HG03196 (cell line): ENCODE data around the gene BRME1.

Experiments
- ATAC-seq: cut with Tn5 transposase; IDR thresholded peaks from one replicate; pipeline ENCODE4 v1.9.1; 2021; ENCODE audit not compliant: unreplicated experiment

The BRME1 gene

DNA sequence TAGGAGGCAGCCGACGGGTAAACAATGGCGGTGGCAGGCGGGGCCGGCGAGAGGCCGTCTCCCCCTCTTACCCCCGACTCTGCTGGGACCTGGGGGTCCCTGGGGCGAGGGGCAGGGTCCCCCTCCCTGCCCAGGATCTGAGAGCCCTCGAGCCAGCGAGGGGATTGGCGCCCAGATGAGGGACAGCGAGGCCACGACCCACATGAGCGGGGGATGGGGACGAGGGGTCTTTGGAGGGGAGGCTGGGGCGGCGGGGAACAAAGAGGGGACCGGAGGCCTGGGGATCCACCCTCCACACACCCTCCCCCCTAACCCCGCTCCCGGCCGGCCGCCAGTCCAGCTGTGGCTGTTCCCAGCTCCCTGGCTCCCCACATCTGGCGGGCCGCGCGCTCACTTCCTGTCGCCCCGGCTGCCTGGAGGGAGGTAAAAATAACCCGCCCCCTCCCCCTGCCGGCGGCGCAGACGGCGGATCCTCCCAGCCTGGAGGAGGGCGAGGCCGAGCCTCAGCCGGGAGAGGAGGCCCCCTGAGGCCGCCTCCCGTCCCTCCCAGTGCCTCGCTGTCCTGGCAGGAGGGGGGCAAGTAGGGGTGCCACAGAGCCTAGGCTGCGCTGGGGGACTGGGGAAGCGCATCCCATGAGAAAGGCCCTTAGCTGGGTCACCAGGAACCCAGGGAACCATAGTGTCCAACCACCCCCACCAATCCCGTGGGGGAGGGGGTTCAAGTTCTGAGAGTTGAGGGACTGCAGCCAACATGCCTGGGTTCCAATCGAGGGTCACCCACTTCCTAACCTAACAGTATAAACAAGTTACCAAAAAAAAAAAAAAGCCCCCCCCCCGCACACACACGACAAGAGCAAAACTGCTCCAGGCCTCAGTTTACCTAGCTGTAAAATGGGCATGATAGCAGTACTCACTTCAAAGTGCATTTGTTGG, 58.2 kb downstream of the BRME1 start:
- no peak for ATAC-seq

DNA sequence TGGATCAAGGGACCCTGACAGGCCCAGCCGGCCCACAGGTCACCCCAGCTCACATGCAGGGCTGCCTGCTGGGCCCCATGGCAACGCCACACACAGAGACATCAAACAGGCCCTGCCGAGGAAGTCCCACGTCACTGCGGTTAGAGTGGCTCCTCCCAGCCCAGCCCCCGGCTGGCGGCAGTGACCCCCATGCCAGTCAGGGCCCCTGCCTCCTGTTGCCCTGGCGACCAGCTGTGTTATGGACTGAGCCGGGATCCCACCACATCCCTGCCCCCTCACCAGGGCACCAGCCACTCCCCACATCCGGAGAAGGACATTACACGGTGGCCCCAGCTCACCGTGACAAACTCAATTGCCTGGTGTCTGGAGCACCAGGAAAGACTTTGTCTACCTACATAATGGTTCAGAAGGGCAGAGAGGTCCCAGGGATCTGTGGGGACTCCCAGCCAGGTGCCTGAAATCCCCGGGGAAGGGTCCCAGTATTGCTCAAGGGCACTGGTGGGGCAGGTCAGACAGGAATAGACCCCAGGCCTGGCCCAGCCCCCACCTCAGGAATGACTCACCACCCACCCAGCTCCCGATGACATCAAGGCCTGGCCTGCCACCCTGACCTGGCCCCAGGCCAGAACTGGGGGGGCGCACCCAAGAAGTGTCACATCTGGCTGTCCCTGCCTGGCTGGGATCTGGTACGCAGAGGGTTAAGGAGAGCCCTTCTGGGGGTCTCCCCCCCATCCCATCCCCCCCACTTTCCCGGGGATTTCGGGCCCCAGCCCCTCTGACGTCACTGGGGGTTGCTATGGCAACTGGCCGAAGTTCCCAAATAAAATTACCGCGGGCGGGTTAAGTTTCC, 59.1 kb downstream of the BRME1 start:
- ATAC-seq = peak; percentile 51

DNA sequence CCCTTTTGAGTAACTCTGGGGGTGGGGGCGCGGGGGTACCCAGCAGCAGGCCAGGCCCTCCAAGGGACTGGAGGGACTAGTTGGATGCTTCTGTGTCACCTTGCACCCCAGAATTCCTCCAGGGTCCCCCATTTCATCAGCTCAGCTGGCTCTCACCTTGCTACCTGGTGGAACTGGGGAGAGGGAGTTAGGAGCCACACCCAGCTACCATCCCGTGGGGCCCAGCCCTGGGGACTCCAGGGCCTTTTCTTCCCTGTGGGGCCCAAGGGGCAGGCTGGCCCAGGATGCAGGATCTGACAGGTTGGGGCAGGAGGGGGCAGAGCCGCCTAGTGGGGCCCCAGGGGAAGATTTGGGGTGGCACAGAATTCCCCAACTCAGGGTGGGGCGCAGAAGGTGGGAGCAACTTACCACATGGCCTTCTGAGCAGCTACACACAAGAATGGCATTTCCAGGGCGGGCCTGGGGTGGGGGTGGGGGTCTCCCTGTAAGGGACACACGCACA, 61.7 kb downstream of the BRME1 start:
- ATAC-seq = no peak

DNA sequence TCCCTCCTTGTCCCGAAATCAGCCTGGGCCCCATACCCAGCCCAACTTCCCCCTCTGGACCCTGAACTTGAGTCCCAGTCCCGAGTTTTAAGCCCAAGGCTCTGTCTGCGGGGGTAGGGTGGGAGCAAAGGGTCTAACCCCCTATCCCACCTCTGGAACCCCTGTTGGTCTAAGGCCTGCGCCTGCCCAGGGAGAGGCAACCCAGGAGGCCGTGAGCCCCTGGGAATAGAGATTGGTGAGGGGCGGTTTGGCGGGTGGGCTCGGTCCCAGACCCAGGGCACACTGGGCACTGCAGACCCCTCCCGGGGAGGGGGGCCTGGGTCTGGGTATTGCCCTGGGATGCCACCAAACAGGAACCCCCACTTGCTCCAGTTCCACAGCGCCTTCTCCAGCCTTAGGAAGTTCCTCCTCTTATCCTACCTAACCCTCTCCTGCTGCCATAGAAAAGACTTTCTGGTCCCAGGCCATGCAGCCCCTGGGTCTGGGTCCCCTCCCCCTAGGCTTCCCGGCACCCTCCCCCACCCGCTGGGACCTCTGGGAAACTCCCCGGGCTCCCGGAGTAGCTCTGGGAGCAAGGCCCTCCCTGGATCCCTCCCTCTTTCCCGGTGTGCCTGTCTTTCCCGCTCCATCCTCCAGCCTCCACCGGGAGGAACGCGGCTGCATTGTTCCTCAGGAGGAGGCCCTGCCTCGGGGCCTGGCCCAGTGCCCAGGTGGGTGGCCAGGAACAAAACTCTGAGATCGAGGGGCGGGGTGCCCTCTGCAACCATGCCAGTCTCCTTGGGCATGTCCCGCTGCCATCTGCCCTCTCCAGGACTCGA, 62.6 kb downstream of the BRME1 start:
- ATAC-seq = no peak

DNA sequence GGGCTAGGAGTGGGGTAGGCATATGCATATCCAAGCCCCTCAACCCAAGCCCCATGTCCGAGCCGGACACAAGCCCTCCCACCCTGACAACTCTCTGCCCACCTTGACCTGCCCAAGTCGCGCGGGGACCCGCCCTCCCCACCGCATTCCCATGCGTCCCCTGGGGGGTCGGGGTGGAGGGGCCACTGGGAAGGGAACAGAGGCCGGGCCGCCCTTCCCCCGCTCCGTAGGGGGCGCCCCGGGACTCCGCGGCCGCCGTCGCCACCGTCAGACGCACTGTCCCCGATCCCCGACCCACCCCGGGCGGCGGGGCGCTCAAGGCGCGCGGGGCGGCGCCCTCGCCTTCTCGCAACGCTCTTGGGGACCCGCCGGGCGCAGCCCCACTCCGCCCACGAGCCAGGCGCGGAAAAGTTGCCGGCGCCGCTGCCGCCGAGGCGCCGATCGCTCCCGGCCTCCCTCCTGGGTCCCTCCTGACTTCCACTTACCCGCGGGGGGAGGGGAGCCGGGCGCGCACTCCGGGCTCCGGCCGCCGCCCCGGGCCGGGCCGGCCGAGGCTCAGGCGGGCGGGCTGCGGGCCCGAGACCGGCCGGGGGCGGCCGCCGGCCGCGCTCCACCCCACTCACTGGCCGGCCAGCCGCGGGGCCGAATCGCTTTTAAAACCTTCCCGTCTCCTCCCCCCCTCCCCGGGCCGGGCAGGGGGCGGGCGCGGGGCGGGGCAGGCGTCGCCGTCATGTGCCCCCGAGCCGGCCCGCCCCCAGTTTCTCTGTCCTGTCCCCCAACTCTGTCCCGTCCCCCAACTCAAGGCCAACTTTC, 63.4 kb downstream of the BRME1 start:
- ATAC-seq = no peak

DNA sequence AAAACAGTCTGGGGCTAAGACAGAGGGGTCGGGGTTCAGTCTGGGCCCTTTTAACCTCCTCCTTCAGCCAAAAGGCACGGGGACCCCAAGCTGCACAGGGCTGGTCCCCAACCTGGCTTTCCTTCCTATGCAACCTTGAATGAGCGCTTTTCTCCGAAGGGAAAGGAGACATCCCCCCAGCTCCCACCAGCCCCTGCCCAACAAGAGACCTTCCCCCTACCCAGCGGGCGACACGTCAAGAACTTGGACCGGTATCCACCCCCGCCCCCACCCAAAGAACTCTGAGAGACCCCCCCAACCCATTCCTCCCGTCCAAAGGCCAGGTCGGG, 64.0 kb downstream of the BRME1 start:
- no peak for ATAC-seq

DNA sequence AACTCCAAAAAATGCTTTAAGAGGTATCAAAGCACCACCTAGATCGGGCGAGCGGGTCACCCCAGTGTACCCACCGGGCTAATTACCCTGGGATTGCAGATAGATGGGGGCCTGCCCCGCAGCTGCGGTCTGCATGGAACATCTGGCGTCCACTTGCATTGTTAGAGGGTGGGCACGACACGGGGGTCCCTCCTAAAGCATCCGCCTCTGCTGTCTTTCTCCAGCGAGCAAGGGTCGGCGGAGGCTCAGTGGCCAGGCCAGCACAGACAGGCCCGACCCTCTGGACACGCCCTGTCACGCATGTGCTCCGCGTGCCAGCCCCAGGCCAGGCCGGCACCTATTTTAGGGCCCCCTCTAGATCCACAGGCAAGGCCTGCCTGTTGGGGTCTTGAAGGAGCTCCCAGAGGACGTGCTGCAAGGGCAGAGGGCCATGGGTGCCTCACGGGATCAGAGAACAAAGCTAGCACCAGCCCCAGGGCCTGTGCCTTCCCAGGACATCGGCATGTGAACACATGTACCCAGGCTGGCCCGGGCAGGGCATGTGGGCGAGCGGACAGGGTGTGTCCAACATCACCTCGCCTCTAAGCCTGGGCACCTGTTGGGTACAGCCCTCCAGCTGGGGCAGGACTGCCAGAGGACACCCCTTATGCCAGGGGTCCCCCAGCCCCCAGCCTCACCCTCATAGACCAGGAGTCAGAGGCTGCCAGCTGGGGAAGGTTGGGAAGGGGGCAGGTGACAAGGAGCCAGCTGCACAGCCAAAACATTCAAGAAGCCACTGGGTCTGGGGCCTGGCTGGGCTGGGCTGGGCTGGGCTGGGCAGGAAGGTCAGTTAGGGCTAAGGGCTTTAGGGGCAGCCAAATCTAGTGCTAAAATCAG, 64.6 kb downstream of the BRME1 start:
- ATAC-seq = no peak

DNA sequence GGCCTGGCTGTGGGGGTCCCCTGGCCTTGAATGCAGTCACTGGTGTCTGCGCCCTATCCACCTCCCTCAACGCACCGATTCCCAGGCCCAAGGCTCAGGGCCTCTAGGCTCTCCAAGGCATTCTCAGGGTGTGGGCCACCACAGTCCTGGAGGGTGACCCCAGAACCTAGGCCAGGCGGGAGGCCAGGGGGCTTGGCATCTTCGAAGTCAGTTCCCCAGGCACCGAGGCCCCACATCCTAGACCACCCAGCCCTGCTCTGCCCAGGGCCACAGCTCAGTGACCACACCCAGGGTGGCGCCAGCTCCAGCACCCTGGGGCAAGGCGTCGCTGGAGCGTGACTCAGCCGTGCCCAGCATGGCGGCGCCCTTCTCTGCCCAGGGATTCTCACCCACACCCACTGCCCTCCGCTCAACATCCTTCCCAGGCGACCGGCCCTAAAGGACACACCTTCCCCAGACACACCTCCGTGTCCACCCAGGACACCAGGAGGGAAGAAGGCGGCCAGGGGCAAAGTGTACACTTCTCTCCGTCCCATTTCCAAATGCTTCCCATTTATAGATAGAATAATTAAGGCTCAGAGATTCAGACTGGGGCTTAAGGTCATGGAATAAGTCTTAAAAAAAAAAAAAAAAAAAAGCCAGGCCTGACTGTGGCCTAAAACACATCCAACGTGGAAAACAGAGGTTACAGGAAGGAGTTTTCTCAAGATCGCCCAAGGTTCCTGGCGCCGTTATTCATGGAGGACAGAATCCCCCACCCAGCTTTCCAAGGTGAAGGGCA, 65.4 kb downstream of the BRME1 start:
- ATAC-seq = no peak

DNA sequence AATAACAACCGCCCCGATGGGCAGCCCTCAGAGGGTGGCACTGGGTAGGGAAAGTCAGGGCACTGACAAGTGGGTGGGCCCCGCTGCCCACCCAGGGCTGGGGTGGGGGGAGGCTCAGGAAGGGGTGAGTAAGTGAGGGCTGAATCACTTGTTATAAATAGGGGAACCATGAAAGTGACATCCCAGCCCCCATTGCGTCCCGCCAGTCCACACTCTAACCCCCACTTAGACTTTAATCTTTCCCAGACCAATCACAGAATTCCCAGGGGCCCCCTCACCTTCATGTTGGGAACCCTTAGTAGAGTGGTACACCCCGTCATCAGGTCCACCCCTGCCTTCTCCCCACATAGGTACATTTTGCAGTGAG, 66.0 kb downstream of the BRME1 start:
- no peak for ATAC-seq

DNA sequence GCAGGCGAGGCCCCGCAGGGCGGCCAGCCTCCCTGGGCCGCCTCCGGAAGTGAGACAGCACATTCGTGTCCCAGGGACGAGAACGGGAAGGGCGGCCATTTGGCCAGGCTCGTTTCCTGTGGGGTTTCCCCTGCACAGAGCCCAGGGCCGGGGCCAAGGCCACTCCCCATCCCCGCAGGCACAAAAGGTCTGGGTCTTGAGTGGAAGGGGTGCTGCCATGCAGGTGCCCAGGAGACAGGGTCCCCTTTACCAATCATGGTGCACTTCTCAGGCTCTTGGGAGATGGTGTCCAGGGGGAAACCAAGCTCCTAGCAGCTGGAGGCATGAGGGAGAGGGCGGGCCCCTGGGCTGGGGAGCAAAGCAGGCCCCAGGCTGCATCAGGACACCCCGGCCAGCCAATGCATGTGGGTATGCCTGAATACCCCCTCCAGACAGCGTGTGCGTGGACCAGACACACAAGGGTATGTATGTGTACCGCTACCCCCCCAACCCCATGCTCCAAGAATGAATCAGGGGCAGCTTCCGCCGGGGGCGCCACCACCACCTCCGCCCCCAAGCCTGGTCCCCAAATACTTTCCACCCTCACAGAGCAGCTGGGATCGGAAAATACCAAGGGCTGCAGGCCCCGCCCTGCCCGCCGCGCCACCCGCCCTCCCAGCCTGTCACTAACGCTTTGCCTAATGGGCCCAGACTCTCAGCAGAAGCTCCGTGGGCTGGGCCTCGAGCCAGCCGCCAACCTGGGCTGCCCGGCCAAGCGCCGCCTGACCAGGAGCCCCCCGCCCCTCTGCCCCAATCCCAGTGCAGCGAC, 66.6 kb downstream of the BRME1 start:
- ATAC-seq = peak; percentile 30

DNA sequence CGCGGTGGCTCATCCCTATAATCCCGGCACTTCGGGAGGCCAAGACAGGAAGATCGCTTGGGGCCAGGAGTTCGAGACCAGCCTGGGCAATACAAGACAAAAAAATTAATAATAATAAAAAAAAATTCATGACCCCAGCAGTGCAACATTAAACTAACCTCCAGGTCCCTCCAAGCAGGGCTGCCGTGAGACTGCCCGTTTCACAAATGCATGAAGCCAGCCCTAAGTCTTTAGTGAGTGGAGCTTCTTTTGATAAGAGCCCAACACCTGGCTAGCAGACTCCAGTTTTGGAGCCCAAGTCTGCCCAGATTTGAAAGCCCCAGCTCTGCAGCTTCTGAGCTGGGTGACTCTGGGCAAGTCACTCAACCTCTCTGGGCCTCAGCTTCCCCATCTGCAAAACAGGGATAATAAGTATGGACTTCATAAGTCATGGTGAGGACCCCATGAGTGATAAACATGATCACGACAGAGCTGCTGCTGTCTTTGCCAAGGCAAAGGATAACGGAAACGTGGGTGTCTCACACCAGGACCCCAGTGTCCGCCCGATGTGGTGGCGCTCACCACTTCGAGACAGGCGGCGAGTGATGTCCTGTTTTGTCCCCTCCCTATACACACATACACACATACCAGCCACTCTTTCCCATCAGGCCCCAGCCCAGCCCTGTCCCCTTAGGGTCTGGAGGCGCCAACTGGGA, 67.3 kb downstream of the BRME1 start:
- ATAC-seq = no peak

DNA sequence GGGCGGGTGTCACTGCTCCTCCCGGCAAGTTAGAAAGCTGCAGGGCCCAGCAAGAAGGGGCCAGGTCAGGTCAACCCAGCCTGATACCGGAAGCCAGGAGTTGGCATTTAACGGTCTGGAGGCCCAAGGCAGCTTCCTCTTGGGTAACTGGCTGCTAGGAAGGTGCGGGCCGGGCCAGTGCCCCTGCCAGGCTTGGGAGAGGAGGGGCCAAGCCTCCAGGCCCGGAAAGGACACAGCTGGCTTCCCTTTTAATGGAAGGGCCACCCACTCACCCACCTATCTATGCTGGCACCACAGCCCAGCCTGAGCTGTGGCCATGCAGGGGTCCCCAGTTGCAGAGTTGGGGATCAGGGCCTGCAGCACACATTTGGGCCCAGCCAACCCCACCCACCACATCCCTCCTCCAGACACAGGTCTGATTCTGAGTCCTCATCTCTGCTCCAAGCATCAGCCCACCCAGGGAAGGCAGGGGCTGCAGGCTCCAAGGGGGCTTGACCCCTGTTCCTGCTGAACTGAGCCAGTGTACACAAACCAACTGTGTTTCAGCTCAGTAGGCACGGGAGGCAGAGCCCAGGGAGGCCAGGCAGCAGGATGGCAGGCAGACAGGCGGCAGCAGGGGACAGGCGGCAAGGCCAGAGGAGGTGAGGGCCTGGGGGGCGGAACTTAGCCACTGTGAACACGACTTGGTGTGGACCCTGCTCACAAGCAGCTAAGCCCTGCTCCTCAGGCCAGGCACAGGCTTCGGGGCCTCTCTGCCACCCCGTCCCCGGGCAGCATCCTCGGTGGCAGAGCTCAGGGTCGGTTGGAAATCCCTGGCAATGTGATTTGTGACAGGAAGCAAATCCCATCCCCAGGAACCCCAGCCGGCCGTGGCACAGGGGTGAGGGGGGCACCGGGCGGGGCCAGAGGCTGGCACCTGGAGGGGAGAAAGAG, 69.9 kb downstream of the BRME1 start:
- no peak for ATAC-seq

DNA sequence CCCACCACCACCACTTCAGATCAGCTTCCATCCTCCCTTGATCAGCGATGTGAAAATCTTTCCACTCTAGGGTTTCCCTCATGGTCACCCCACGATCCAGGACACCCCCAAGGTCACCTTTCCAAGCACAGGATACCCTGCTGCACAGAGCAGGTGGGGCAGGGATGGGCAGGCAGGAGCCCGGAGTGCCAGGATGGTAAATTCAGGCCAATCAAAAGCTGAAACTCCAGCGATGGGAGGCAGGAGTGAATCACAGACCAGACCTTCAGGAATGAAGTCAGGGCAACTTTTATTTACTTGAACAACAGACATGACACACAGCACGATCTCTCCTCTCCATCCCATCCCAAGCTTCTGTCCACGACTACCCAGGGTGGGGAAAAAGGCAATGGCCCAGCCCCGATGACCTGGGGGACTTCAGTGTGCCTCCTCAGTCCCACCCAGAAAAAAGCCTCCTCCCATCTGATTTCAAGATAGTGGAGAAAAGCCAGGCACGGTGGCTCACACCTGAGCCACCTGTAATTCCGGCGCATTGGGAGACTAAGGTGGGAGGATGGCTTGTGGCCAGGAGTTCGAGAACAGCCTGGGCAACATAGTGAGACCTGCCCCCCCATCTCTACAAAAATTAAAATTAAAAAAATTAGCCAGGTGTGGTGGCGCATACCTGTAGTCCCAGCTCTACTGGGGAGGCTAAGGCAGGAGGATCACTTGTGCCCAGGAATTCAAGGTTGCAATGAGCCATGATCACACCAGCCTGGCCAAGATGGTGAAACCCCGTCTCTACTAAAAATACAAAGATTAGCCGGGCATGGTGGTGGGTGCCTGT, 71.5 kb downstream of the BRME1 start:
- ATAC-seq = no peak

DNA sequence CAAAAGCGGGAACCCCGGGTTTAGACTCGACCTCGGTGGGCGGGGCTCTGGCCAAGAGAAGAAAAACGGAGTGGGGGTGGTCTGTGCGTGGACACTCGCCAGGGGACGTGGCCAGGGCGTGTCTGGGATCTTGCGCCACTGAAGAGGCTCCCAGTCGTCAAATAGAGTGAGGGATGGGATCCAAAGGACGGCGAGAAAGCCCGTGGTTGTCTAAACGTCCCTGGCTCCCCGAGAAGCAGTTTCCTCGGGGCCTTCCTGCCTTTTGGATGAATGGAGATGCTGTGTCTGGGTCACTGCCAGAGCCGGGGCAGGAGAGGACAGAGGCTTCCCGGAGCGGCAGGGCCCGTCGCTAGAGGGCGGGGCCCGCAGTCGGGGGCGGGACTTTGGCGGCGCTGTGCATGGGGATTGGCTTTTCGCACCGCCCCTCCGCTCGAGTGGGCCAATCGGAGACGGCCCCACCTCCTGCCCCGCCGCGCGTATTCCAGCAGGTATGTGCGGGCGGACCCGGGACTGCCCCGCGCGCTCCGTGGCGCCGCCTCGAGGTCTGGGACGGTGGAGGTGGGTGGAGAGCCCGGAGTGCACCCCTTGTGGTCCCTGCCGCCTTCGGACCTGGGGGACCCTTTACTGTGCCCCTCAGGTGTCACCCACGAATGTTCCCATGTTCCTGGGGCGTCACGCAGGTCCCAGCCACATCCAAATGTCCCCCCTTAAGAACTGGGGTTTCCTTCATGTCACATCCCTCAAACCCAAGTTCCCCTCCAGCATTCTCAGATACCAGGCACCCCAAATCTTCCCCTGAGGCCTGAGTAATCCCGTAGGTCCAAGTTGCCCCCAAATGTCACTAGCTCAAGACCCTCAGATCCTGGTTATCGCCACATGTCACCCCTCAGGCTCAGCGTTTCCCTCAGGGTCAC, 72.3 kb downstream of the BRME1 start:
- no peak for ATAC-seq
